Midbrain (tissue), 1 donor: Measurements from ENCODE around the gene PGAP6.
"Not testable (repeated sequence)": the region's sequence is repeated elsewhere in the genome, so short reads cannot be mapped to it uniquely, and the experiment has no call there.

ENCODE experiments used
- DNase-seq: peaks from one replicate; lab custom pipeline; 2025; lab: John Stamatoyannopoulos, UW

PGAP6 gene

GRCh38 chr16:379183-379960 is 2.4 kb downstream of the PGAP6 start:
- DNase-seq, result no peak

GRCh38 chr16:378821-379182 is 3.0 kb downstream of the PGAP6 start:
- no peak for DNase-seq

DNA sequence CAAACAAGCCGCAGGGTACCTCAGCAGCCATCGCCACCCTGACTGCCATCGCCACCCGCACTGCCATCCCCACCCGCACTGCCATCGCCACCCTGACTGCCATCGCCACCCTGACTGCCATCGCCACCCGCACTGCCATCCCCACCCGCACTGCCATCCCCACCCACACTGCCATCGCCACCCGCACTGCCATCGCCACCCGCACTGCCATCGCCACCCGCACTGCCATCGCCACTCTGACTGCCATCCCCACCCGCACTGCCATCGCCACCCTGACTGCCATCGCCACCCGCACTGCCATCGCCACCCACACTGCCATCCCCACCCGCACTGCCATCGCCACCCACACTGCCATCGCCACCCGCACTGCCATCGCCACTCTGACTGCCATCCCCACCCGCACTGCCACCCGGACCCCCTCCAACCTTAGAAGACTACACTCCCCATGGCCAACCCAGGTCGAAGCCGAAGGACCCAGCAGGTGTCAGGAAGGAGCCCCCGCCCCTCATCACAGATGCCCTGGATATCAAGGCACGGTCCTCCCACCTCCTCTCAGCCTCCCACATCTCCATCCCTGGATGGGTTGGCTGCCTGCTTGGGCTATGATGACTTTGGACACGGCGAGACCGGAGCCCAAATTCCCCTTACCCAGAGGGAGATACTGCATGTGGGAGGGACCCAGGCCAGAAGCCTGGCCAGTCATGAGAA is 3.5 kb downstream of the PGAP6 start:
- DNase-seq, result not testable (repeated sequence)

DNA sequence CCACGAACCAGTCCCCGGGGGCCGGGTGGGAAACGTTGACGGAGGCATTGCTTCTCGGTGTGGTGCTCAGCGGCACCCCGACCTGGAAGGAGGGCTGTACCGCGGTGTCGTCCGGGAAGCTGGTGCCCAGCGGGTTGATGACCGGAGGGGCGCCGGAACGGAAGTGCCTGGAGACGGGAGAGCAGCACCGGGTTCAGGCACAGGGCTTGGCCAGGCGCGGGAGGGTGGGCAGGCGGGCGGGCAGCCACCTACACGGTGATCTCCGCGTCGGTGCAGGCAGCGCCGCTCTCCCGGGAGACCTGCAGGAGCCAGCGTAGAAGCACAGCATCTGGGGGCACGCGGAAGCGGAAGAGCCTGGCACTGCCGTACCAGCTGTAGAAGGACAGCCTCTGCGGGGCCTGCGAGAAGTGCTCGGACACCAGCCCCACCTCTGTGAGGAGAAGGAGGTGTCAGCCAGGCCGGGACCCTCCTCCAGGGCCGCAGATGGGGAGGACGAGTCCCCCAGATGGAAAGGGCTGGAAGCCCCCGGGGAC is 4.3 kb downstream of the PGAP6 start:
- no peak for DNase-seq

DNA sequence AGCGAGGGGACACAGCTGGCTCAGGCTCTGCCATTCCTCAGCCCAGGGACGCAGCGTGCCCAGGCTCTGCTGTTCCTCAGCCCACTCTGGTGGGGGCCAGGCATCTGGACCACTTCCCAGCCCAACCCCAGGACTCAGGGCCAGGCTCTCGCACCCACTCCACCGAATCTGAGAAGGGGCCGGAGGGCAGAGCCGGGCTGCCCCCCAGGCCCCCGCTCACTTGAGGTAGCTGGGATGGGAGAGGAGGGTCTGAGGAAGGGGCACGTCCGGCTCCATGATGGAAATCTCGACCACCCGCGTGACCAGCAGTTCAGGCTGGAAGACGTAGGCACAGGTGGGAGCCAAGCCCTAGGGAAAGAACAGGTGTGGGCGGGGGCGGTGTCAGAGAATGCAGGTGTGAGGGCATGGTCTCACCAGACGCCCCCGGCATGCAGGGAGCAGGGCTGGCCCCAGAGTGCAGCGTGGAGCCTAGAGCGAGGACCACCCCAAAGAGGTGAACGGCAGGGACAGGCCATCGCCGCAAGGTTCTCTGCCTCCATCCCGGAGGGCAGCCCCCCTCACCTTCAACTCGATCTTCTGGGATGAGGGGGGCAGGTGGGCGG is 4.9 kb downstream of the PGAP6 start:
- DNase-seq, result no peak

GRCh38 chr16:375927-376816 is 5.6 kb downstream of the PGAP6 start:
- DNase-seq, result no peak

GRCh38 chr16:375212-375611 is 6.6 kb downstream of the PGAP6 start:
- DNase-seq, result no peak

- no peak for DNase-seq
These were observed 7.2 kb downstream of the PGAP6 start for GRCh38 chr16:374616-374926.

DNA sequence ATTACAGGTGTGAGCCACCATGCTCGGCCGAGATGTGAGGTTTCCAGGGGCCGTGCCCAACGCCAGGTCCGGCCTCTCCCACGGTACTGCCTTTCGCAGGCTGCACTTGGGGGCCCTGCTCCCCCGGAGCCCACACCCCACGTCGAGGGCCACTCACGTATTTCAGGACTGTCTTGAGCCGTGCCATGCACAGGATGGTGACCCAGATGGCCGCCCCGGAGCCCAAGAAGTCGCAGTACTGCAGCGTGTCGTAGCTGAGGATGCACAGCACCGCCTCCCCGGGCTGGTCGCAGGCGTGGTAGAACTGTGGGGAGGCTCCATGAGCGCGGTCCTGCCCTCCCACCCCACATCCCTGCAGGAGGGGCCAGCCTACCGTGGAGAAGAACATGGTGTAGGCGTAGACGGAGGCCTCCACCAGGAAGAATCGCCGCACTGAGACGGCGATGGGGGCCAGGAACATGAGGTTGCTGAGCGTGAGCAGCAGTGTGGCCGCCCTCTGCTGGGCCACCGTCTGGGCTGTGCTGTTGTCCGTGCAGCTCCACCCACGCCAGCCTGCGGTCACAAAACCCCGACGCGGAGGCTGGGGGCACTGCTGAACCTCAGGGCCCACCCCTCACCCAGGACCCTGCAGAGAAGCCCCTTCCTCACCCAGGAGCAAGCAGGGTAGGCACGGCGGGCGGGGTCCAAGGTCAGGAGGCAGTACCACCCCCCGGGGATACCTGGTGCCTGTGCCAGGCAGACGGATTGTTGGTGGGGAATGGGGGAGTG is 7.7 kb downstream of the PGAP6 start:
- DNase-seq, result no peak

DNA sequence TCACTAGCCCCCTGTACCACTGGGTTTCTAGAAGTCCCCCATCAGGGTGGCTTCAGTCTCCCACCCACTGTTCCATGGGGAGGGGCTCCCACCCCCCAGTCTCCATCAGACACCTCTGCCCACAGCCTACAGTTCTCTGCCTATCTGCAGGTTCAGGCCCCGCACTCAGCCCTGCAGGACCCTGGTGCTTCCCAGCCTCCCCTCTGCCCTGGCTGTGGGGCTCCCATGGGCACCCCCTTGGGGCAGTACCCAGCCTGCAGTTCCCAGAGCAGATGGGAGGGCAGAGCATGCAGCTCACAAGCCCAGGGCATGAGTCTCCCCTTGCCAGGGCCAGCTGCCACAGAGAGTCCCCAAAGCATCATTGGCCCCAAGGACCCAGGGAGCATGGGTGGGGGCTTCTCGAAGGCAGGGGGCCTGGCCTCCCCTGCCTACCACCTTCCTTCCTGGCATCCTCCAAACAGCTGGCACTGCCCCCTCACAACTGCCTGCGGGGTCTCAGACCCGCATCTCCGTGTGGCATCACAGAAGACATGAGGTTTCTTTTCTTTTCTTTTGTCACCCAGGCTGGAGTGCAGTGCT is 8.7 kb downstream of the PGAP6 start:
- no peak for DNase-seq

DNA sequence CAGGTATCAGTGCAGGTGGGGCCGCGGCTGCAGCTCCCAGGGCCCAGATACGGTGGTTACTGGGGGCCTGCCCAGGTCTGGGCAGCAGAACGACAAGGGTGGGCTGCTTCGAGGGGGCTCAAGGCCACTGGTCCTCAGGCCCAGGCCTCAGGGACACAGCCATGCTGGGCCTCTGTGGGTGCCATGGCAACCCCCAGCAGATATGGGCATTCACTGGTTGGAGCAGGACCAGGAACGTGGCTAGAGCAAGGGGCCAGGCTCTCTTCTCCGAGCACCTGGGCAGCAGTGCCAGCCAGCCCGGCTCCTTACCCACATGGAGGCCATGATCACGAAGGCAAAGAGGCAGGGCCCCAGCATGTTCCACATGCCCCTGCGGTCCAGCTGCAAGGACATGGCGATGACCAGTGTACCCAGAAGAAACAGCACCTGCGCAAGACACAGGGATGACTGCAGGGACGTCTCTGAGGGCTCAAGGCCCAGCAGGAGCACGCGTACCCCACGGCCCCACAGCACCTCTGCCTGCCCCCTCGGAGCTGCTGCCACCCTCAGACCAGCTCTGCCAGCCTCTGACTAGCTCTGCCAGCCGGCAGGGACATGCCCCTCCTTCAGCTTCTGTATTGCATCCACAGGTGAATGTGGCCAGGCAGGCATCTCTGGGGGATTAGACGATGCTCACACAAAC is 9.3 kb downstream of the PGAP6 start:
- DNase-seq, result no peak

DNA sequence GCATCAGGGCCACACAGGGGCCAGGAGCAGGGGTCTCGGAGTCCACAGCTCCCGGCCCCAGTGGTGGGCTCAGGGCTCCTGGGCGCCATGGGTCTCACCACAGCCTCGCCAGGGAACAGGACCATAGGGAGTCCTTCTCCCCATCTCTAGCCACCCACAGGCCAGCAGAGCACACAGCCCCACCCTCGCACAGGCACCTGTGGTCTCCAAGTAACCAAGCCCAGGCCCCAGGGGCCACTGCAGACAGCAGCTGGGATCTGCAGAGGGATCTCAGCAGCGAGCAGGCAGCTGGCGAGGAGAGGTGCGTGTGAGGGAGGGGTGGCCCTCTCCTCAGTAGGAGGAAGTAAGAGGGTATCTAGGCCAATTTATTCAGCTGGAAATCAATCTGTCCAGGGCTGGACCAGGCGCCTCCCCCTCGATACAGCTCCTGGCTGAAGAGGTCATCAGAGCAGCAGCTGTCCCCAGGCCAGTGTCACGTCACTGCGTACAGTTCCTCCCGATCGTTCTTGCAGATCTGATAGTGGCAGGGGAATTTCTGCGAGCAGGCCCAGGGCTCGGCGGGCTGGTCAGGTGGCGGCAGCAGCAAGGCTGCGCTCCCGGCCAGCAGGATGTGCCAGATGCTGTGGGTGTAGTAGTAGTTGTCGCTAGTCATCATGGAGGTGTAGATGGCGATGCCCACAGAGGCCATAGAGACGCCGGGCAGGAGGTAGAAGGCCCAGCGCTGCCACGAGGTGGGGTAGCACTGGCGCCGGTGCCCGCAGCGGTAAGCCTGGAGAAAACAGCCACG is 10.1 kb downstream of the PGAP6 start:
- no peak for DNase-seq

DNA sequence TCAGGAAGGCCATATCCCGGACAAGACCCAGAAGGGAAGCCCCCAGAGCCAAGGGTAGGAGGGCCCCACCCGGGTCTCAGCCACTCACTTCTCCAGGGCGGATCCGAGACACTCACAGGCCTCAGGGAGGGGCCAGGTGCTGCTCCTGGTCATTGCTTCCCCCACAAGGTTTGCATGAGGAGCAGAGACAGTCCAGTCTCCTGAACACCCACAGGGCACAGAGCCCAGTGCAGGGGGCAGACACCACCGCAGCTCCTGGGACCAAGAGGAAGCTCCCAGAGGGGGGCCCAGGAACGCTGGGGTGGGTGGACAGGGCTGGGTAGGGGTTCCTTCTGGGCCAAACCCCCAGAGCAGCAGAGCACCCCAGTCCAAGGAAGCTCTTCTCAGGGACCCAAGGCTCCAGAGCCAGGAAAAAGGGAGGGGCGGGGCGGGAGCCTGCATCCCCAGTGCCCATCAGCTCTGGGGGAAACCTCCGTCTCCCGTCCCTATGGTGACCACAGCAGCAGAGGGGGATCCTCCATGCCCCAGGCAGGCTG is 10.7 kb downstream of the PGAP6 start:
- no peak for DNase-seq

- peak; percentile 95 for DNase-seq
These were observed 11.3 kb downstream of the PGAP6 start, which contains the start of gene MRPL28 for GRCh38 chr16:370443-370842. Gene MRPL28, minus strand, starts transcription at chr16:370538. Its CDS starts 320 bp downstream, at chr16:370218.

DNA sequence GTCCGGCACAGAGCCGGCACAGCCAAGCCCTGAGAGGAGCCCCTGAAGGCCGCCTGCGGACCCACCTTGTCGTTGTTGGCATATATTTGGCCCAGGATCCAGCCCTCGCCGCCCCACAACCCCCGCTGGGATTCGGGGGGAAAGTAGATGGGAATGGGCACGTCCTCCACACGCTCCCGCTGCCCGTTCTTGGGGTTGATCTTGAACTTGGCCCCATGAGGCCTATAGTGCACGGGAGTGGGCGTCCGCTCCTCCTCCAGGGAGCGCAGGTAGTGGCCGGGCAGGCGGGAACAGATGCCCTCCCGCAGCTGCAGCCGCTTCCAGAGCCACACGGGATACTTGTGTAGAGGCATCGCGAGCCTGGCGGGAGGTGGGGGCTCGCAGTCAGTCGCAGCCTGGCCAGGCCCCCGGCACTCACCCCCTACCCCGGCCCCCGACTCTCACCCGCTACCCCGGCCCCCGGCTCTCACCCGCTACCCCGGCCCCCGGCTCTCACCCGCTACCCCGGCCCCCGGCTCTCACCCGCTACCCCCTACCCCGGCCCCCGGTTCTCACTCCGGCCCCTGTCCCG is 11.8 kb downstream of the PGAP6 start:
- DNase-seq, result no peak

GRCh38 chr16:369275-369865 is 12.4 kb downstream of the PGAP6 start:
- no peak for DNase-seq

DNA sequence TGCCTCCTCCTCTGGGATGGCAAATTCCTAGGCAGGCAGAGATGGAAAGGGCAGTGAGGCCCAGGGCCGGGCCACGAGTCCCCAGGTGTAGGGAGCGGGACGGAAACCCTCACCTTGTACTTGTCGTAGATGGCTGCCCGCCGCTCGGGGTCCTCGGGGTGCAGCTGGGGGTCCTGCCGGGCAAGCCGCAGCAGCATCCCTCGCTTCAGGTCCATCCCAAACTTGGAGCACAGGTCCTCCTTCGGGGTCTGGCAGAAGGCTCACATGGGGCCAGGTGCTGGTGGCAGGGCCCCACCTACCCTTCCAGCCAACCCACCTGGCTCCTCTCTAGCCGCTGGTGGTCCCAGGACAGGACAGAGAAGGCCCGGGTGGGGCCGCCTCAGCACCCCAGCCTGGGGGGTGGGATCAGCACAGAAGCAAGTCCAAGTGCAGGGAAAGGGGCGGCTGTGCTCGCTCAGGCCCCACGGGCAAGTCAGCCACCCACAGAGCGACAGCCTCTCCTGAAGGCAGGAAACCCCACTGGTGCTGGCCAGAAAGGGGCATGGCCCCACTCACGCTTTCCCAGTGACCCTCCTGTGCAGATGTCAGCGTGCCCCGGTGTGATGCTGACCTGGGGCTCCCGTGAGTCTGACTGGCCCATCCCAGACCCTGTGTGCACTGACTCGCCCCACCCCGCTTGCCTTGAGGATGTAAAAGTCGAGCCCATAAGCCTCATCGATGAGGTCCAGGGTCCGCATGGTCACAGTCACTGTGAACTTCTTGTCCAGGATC is 13.2 kb downstream of the PGAP6 start:
- DNase-seq, result no peak
